SK-N-SH treated with all-trans-retinoic acid at 6 μM for 48 hours (cell line): ENCODE data around the gene SFXN1.

Experiments
- ATAC-seq: fragments of 200-7000 bp; cut with Tn5 transposase; 3 replicates; pipeline ENCODE4 v1.9.1; 2020; ENCODE audit warnings: mild to moderate bottlenecking, moderate library complexity
- ARNTL ChIP-seq: fragments of 450-650 bp; formaldehyde crosslinking; IDR thresholded peaks from 2 replicates; pipeline ENCODE4 v1.5.0; 2020; ENCODE audit warnings: low read depth, mild to moderate bottlenecking, moderate library complexity, borderline replicate concordance
- CREB5 ChIP-seq: fragments of 250-450 bp; sonication (Bioruptor Pico); IDR thresholded peaks from 2 replicates; pipeline ENCODE4 v1.5.1; 2020; ENCODE audit warnings: low read depth, mild to moderate bottlenecking, moderate library complexity
- CSDC2 ChIP-seq: fragments of 250-450 bp; sonication (Bioruptor Pico); IDR thresholded peaks from 2 replicates; pipeline ENCODE4 v1.5.0; 2020; ENCODE audit warnings: mild to moderate bottlenecking, moderate library complexity
- ESRRG ChIP-seq: fragments of 250-450 bp; sonication (Bioruptor Pico); IDR thresholded peaks from 2 replicates; pipeline ENCODE4 v1.6.1; 2021; ENCODE audit warnings: mild to moderate bottlenecking
- GLIS3 ChIP-seq: fragments of 250-450 bp; sonication (Bioruptor Pico); IDR thresholded peaks from 2 replicates; pipeline ENCODE4 v1.5.0; 2020; ENCODE audit warnings: mild to moderate bottlenecking, moderate library complexity
- OSR1 ChIP-seq: fragments of 250-450 bp; sonication (Bioruptor Pico); IDR thresholded peaks from 2 replicates; pipeline ENCODE4 v1.8.0; 2022; ENCODE audit warnings: moderate library complexity, mild to moderate bottlenecking, inconsistent platforms
- POU6F1 ChIP-seq: fragments of 250-450 bp; sonication (Bioruptor Pico); IDR thresholded peaks from 2 replicates; pipeline ENCODE4 v1.8.0; 2021; ENCODE audit warnings: low read depth, mild to moderate bottlenecking, moderate library complexity, borderline replicate concordance
- PPARA ChIP-seq: fragments of 250-450 bp; sonication (Bioruptor Pico); IDR thresholded peaks from 2 replicates; pipeline ENCODE4 v1.5.0; 2020; ENCODE audit warnings: mild to moderate bottlenecking, borderline replicate concordance
- RARB ChIP-seq: fragments of 250-450 bp; sonication (Bioruptor Pico); IDR thresholded peaks from 2 replicates; pipeline ENCODE4 v1.8.0; 2021; ENCODE audit warnings: mild to moderate bottlenecking, moderate library complexity
- SNAI2 ChIP-seq: fragments of 250-450 bp; sonication (Bioruptor Pico); IDR thresholded peaks from 2 replicates; pipeline ENCODE4 v1.5.0; 2020; ENCODE audit warnings: mild to moderate bottlenecking, moderate library complexity
- TSHZ2 ChIP-seq: fragments of 250-450 bp; sonication (Bioruptor Pico); IDR thresholded peaks from 2 replicates; pipeline ENCODE4 v1.5.0; 2020; ENCODE audit warnings: mild to moderate bottlenecking, moderate library complexity
- ZC3H10 ChIP-seq: fragments of 250-450 bp; sonication (Bioruptor Pico); IDR thresholded peaks from 2 replicates; pipeline ENCODE4 v1.5.1; 2021; ENCODE audit warnings: mild to moderate bottlenecking, moderate library complexity
- ZNF565 ChIP-seq: fragments of 450-650 bp; formaldehyde crosslinking; conservative IDR thresholded peaks from 2 replicates; pipeline ENCODE4 v1.5.0; 2020; ENCODE audit warnings: low read depth, mild to moderate bottlenecking, moderate library complexity
- ZNF70 ChIP-seq: fragments of 450-650 bp; formaldehyde crosslinking; IDR thresholded peaks from 2 replicates; pipeline ENCODE4 v1.5.0; 2020; ENCODE audit warnings: mild to moderate bottlenecking, moderate library complexity
- ZNF8 ChIP-seq: fragments of 450-650 bp; formaldehyde crosslinking; IDR thresholded peaks from 2 replicates; pipeline ENCODE4 v1.5.0; 2020; ENCODE audit warnings: mild to moderate bottlenecking, moderate library complexity
- TF ChIP-seq, protein P1 (sequence below): fragments of 250-450 bp; sonication (Bioruptor Pico); IDR thresholded peaks from 2 replicates; pipeline ENCODE4 v1.5.1; 2021; ENCODE audit warnings: mild to moderate bottlenecking, moderate library complexity
- TF ChIP-seq, protein P2 (sequence below): fragments of 250-450 bp; sonication (Bioruptor Pico); IDR thresholded peaks from 2 replicates; pipeline ENCODE4 v1.8.0; 2020; ENCODE audit warnings: mild to moderate bottlenecking, moderate library complexity, borderline replicate concordance

The SFXN1 gene

DNA sequence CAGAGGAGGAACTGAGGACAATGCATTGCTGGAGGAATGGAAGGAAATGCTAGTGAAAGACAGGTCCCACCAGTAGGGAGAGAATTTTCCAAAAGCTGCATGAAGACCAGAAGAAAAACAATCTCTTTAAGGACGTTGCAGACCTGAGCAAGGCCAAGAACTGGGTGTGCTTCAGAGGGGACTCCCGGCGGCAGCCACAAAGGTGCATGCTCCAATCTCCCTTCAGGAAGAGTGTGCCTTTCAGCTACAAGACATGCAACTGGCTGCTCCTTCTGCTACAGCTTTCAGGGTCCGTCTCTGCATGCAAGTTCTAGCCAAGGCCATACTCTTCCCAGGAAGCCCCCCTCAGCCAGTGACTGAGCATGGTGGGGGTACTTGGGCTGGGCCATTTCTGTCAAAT, 62.9 kb downstream of the SFXN1 start:
- TF ChIP-seq ESRRG (CRISPR knock-in tag), result no peak
- no peak for TF ChIP-seq OSR1 (CRISPR knock-in tag)
- TF ChIP-seq POU6F1 (CRISPR knock-in tag), result no peak
- no peak for TF ChIP-seq CSDC2 (CRISPR knock-in tag)
- no peak for TF ChIP-seq RARB
- TF ChIP-seq TSHZ2 (CRISPR knock-in tag), result no peak
- TF ChIP-seq ZNF70 (CRISPR knock-in tag), result no peak
- TF ChIP-seq PPARA (CRISPR knock-in tag), result no peak
- no peak for TF ChIP-seq ZC3H10 (CRISPR knock-in tag)
- TF ChIP-seq, protein P1, sequence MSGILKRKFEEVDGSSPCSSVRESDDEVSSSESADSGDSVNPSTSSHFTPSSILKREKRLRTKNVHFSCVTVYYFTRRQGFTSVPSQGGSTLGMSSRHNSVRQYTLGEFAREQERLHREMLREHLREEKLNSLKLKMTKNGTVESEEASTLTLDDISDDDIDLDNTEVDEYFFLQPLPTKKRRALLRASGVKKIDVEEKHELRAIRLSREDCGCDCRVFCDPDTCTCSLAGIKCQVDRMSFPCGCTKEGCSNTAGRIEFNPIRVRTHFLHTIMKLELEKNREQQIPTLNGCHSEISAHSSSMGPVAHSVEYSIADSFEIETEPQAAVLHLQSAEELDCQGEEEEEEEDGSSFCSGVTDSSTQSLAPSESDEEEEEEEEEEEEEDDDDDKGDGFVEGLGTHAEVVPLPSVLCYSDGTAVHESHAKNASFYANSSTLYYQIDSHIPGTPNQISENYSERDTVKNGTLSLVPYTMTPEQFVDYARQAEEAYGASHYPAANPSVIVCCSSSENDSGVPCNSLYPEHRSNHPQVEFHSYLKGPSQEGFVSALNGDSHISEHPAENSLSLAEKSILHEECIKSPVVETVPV (CRISPR knock-in tag), result no peak
- TF ChIP-seq SNAI2, result no peak
- TF ChIP-seq, protein P2, sequence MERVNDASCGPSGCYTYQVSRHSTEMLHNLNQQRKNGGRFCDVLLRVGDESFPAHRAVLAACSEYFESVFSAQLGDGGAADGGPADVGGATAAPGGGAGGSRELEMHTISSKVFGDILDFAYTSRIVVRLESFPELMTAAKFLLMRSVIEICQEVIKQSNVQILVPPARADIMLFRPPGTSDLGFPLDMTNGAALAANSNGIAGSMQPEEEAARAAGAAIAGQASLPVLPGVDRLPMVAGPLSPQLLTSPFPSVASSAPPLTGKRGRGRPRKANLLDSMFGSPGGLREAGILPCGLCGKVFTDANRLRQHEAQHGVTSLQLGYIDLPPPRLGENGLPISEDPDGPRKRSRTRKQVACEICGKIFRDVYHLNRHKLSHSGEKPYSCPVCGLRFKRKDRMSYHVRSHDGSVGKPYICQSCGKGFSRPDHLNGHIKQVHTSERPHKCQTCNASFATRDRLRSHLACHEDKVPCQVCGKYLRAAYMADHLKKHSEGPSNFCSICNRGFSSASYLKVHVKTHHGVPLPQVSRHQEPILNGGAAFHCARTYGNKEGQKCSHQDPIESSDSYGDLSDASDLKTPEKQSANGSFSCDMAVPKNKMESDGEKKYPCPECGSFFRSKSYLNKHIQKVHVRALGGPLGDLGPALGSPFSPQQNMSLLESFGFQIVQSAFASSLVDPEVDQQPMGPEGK, result no peak
- no peak for TF ChIP-seq ARNTL (CRISPR knock-in tag)
- no peak for TF ChIP-seq ZNF8 (CRISPR knock-in tag)
- TF ChIP-seq GLIS3 (CRISPR knock-in tag), result no peak
- no peak for TF ChIP-seq ZNF565 (CRISPR knock-in tag)
- no peak for ATAC-seq

DNA sequence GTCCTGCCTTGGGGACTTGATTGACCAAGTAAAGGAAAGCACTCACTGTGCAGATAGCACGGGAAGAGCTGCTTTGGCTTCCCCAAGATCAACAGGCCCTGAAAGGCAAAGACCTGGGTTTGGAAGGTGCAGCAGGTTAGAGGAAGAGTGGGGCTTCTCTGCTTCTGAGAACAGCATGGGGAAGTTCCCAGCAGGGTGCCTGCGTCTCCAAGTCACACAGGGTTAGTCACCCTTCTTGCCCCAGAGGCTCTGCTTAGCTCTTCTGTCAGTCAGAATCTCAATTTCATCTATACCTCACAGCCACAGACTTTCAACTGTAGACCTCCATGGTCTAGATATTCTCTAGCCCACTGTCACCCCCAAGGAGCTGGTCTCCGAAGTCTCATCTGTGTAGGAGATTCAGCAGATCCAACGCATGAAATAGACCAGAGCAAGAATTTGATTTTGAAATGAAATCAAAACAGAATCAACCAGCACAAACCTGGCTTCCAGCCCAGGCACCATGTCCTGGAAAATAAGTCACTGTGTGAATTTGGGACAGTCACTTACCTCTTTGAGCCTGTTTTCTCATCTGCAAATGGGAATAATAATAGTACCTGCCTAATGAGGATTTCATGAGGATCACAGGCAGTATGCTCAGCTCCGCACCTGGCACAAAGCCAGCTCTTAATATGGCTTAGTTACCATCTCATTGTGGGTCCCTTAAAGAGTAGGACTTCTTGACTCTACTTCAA, 64.0 kb downstream of the SFXN1 start:
- ATAC-seq, result no peak
- no peak for TF ChIP-seq GLIS3 (CRISPR knock-in tag)
- TF ChIP-seq OSR1 (CRISPR knock-in tag), result no peak
- TF ChIP-seq CSDC2 (CRISPR knock-in tag), result no peak
- TF ChIP-seq ZNF565 (CRISPR knock-in tag), result no peak
- no peak for TF ChIP-seq PPARA (CRISPR knock-in tag)
- no peak for TF ChIP-seq TSHZ2 (CRISPR knock-in tag)
- no peak for TF ChIP-seq SNAI2
- TF ChIP-seq ARNTL (CRISPR knock-in tag), result no peak
- TF ChIP-seq, protein P1 (CRISPR knock-in tag), result no peak
- no peak for TF ChIP-seq CREB5
- TF ChIP-seq POU6F1 (CRISPR knock-in tag), result no peak
